GM18951 (cell line): ENCODE data around the gene KIRREL3.

ENCODE experiments used
- POLR2A ChIP-seq: IDR thresholded peaks from 4 replicates; pipeline ENCODE4 v1.6.1; 2011; ENCODE audit warnings: mild to moderate bottlenecking; ENCODE audit not compliant: insufficient read length, insufficient read depth; ENCODE audit errors: extremely low read depth
- in situ Hi-C: fragments of 300-500 bp; cut with MboI; formaldehyde crosslinking; loops from one replicate; pipeline ENCODE4 v1.12.0; 2022; ENCODE audit warnings: low sequenced_read_pairs, mixed read lengths, inconsistent platforms; ENCODE audit not compliant: unreplicated experiment

KIRREL3 gene

GRCh38 chr11:126654886-126655806 is 345.4 kb downstream of the KIRREL3 start:
- TF ChIP-seq POLR2A, result no peak
- in situ Hi-C loops, result no loop called here

- in situ Hi-C loops, result no loop called here
- TF ChIP-seq POLR2A, result no peak
Observed at GRCh38 chr11:126653040-126653439, 347.5 kb downstream of the KIRREL3 start.

- in situ Hi-C loops, result no loop called here
- no peak for TF ChIP-seq POLR2A
Observed at GRCh38 chr11:126647735-126648134, 352.8 kb downstream of the KIRREL3 start.

- in situ Hi-C loops, result no loop called here
- no peak for TF ChIP-seq POLR2A
Observed at GRCh38 chr11:126646701-126647557, 353.6 kb downstream of the KIRREL3 start.

GRCh38 chr11:126645186-126645585 is 355.4 kb downstream of the KIRREL3 start:
- in situ Hi-C loops, result no loop called here
- no peak for TF ChIP-seq POLR2A

- no peak for TF ChIP-seq POLR2A
- in situ Hi-C loops, result no loop called here
Observed at GRCh38 chr11:126640186-126640585, 360.4 kb downstream of the KIRREL3 start.

- in situ Hi-C loops, result no loop called here
- no peak for TF ChIP-seq POLR2A
Observed at GRCh38 chr11:126639692-126640091, 360.9 kb downstream of the KIRREL3 start.

- in situ Hi-C loops, result no loop called here
- TF ChIP-seq POLR2A, result no peak
Observed at GRCh38 chr11:126638648-126639047, 361.9 kb downstream of the KIRREL3 start.

- in situ Hi-C loops, result no loop called here
- TF ChIP-seq POLR2A, result no peak
Observed at GRCh38 chr11:126637795-126638175, 362.8 kb downstream of the KIRREL3 start.

GRCh38 chr11:126636911-126637794 is 363.4 kb downstream of the KIRREL3 start:
- in situ Hi-C loops, result no loop called here
- no peak for TF ChIP-seq POLR2A

- no peak for TF ChIP-seq POLR2A
Observed at GRCh38 chr11:126635511-126635910, 365.1 kb downstream of the KIRREL3 start.

GRCh38 chr11:126634963-126635362 is 365.6 kb downstream of the KIRREL3 start:
- no peak for TF ChIP-seq POLR2A
- in situ Hi-C loops, result no loop called here

More at GRCh38 chr11:126635511-126635910, 365.1 kb downstream of the KIRREL3 start:
- in situ Hi-C loops, result no loop called here
